Panc1 (cell line): ENCODE data around the gene IFI16.

Source experiments
- POLR2AphosphoS5 ChIP-seq: IDR thresholded peaks from 2 replicates; pipeline ENCODE4 v1.6.1; 2012; ENCODE audit warnings: mild to moderate bottlenecking, low read depth, low read length, moderate library complexity
- TCF7L2 ChIP-seq: IDR thresholded peaks from 2 replicates; pipeline ENCODE4 v1.6.1; 2011; ENCODE audit warnings: mild to moderate bottlenecking, low read depth, low read length, inconsistent platforms
- TF ChIP-seq, protein P1 (sequence below): fragments of 450-650 bp; IDR thresholded peaks from 2 replicates; pipeline ENCODE4 v1.5.1; 2017; ENCODE audit warnings: mild to moderate bottlenecking
- TF ChIP-seq, protein P2 (sequence below), 2 experiments: IDR thresholded peaks; 2 replicates each; pipeline ENCODE4 v1.6.1; 2011 to 2012; ENCODE audit warnings: low read depth in 2 of 2, control low read depth in 1 of 2, low read length in 1 of 2, mild to moderate bottlenecking in 1 of 2, moderate library complexity in 1 of 2; ENCODE audit not compliant: insufficient read depth in 1 of 2

DNA sequence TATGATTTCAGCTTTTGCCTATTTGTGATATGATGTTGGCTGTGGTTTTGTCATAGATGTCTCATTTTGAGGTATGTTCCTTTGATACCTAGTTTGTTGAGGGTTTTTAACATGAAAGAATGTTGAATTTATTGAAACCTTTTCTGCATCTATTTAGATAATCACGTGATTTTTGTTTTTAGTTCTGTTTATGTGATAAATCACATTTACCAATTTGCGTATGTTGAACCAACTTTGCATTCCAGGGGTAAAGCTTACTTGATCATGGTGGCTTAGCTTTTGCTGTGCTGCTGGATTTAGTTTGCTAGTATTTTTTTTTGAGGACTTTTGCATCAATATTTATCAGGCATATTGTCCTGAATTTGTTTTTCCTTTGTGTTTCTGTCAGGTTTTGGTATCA, 26.5 kb upstream of the IFI16 start:
- TF ChIP-seq, protein P1, sequence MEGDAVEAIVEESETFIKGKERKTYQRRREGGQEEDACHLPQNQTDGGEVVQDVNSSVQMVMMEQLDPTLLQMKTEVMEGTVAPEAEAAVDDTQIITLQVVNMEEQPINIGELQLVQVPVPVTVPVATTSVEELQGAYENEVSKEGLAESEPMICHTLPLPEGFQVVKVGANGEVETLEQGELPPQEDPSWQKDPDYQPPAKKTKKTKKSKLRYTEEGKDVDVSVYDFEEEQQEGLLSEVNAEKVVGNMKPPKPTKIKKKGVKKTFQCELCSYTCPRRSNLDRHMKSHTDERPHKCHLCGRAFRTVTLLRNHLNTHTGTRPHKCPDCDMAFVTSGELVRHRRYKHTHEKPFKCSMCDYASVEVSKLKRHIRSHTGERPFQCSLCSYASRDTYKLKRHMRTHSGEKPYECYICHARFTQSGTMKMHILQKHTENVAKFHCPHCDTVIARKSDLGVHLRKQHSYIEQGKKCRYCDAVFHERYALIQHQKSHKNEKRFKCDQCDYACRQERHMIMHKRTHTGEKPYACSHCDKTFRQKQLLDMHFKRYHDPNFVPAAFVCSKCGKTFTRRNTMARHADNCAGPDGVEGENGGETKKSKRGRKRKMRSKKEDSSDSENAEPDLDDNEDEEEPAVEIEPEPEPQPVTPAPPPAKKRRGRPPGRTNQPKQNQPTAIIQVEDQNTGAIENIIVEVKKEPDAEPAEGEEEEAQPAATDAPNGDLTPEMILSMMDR, result no peak
- TF ChIP-seq, protein P2, sequence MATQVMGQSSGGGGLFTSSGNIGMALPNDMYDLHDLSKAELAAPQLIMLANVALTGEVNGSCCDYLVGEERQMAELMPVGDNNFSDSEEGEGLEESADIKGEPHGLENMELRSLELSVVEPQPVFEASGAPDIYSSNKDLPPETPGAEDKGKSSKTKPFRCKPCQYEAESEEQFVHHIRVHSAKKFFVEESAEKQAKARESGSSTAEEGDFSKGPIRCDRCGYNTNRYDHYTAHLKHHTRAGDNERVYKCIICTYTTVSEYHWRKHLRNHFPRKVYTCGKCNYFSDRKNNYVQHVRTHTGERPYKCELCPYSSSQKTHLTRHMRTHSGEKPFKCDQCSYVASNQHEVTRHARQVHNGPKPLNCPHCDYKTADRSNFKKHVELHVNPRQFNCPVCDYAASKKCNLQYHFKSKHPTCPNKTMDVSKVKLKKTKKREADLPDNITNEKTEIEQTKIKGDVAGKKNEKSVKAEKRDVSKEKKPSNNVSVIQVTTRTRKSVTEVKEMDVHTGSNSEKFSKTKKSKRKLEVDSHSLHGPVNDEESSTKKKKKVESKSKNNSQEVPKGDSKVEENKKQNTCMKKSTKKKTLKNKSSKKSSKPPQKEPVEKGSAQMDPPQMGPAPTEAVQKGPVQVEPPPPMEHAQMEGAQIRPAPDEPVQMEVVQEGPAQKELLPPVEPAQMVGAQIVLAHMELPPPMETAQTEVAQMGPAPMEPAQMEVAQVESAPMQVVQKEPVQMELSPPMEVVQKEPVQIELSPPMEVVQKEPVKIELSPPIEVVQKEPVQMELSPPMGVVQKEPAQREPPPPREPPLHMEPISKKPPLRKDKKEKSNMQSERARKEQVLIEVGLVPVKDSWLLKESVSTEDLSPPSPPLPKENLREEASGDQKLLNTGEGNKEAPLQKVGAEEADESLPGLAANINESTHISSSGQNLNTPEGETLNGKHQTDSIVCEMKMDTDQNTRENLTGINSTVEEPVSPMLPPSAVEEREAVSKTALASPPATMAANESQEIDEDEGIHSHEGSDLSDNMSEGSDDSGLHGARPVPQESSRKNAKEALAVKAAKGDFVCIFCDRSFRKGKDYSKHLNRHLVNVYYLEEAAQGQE (IDR thresholded peaks at IDR 0.05; ENCODE audit: insufficient read depth in 1 of 2, low read depth in 2 of 2, low read length in 1 of 2), result no peak
- TF ChIP-seq POLR2AphosphoS5, result no peak
- no peak for TF ChIP-seq TCF7L2
